GM21723 (cell line): ENCODE results near the gene WDCP.
"Not testable (repeated sequence)": the region's sequence is repeated elsewhere in the genome, so short reads cannot be mapped to it uniquely, and the experiment has no call there.

Experiments used
- ATAC-seq: cut with Tn5 transposase; IDR thresholded peaks from one replicate; pipeline ENCODE4 v1.9.1; 2021; ENCODE audit warnings: mild to moderate bottlenecking, moderate library complexity; ENCODE audit not compliant: unreplicated experiment

The WDCP gene

DNA sequence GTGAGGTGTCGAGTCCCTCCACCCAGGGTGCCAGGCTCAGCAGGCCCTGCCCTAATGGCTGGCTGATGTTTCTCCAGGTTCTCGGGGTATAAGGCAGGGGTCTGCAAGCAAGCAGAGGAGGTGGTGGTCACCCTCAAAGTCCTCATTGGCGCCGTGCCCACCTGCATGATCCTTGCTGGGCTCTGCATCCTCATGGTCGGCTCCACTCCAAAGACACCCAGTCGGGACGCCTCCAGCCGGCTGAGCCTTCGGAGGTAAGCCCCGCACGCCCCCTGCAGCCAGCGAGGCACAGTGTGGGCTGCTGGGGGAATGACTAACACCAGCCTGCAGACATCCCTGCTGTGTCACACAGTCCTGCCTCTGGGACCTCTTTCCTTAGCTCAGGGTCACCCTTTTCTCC, 23.2 kb downstream of the WDCP start:
- ATAC-seq = no peak

DNA sequence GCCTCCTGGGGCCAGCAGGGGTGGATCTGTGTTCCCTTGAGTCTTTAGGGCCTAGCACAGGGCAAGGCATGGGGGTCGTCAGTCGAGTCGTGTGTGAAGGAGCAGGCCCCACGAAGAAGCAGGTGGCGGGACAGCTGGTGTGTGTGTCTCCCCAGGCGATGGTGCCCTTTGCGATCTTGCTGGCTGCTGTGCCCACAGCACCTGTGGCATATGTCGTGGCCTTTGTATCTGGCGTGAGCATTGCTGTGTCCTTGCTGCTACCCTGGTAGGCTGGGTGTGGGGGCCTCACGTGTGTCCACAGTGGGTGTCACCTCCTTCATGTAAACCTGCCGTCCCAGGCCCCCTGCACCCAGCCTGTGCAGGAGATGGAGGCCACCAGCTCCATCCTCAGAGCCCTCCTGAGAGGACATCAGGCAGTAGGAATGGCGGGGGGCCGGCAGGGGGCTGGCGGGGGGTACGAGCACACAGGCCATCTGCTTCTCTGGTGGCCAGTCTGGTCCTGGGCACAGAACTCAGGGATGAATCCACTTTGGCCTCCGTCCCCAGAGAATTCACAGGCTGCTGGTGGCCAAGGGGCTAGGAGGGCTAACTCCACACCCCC, 24.1 kb downstream of the WDCP start:
- no peak for ATAC-seq

DNA sequence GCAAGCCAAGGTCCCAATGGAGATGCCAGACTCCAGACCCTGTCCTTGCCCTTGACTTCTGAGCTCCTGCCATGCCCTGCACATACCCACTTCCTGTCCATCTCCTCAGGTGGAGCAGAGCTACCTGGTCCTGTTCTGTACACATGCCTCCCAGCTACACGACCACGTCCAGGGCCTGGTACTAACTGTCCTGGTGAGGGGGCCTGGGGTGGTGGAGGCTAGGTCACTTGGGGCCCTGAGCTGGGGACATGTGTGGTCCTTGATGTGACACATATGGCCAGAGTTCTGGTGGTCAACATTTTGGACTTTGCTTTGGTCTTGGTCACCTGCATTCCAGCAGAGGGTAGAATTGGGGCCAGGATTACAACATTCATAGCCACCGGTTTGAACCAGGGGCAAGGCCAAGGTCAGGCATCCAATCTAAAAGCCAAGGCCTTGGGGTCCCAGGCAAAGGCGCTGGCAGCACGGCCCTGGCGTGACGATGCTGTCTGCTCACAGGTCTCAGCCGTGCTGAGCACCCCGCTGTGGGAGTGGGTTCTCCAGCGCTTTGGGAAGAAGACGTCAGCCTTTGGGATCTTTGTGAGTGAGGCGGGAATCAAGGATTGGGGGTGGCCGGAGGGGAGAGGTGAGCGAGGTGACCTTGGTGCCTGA, 24.7 kb downstream of the WDCP start:
- no peak for ATAC-seq

DNA sequence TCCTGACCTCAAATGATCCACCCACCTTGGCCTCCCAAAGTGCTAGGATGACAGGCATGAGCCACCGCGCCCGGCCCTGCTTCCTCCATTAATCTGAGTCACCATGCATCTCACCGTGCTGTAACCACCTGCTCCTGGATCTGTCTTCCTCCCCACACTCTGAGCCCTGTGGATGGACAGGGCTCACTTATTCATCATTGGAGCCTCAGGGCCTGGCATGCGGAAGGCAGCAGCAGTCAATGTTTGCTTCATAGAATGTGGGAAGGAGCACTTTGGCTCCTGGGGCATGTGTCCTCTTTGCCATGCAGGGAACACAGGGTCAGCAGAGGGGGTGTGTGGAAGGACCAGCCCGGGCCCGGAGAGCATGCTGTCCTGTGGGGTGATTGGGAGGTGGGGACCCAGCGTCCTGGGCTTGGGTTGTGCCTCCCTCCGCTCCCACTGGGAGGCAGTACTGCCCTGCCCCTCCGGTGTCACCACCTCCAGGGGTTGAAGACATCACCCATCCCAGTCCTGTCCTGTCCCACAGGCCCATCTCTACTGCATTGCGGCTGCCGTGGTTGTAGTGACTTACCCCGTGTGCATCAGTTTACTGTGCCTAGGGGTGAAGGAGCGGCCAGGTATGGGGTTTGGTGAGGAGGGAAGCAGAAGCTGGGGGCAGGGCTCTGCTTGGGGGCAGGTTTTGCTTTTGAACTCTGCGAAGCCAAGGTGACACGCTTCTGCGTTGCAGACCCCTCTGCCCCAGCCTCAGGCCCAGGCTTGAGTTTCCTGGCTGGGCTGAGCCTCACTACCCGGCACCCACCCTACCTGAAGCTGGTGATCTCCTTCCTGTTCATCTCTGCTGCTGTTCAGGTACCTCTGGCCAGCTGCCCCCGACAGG, 25.8 kb downstream of the WDCP start:
- no peak for ATAC-seq

DNA sequence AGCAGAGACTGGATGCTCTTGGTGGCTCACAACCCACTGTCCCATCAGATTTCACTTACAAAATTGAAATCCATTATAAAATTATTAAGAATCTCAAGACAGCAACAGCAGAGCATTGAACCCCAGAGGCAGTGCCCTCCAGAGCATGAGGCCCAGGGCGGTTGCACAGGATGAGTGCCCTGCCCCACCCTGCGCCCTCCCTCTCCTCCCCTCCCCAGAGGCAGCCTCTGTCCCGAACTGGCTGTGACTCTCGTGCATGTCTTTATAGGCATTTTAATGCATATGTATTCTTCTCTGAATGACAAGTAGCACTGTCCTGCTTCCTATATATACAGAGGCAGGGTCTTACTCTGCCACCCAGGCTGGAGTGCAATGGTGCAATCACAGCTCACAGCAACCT, 26.9 kb downstream of the WDCP start:
- no peak for ATAC-seq

DNA sequence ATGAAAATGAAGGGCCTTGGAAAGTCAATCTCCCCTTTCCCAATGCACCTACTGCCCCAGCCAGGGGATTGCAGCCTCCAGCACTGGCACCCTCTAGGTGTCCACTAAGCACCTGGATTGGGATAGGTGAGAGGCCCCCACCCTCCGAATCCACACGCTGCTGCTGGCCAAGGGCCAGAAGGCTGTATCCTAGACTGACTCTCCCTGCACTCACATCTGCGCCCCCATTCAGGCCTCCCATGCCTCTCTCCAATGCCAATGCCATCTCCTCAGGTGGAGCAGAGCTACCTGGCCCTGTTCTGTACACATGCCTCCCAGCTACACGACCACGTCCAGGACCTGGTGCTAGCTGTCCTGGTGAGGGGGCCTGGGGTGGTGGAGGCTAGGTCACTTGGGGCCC, 27.5 kb downstream of the WDCP start:
- no peak for ATAC-seq

DNA sequence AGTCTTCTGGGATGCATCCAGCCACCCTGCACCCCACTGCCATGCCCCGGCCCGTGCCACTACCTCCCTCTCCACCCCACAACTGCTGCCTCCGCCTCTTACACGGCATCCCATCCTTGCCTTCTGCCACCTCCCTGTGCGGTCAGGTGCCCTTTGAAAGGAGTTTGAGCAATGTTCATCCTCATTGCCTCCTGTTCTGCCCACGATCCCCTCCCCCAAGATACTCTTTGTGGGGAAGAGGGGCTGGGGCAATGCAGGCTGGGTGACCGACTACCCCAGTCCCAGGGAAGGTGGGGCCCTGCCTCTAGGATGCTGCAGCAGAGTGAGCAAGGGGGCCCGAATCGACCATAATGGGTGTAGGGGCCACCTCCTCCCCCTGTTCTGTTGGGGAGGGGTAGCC, 28.9 kb downstream of the WDCP start:
- ATAC-seq = no peak

DNA sequence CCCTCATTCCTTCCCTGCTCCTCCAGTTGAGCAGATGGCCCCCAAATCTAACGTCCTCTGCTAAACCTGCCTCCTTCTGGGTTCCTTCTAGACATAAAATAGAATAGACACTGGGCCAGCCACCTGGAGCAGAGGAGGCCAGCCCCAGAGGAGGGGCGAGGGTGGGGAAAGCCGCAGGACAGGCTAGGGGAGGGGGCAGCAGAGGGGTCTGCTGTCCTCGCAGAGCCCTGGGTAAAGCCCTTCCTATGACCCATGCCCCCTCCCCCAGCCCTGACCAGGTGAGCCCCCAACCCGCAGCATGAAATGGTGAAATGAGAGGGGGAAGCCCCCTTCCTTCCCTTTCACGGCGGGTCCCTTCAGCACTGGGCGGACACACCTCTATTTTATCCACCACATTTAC, 29.5 kb downstream of the WDCP start:
- no peak for ATAC-seq

DNA sequence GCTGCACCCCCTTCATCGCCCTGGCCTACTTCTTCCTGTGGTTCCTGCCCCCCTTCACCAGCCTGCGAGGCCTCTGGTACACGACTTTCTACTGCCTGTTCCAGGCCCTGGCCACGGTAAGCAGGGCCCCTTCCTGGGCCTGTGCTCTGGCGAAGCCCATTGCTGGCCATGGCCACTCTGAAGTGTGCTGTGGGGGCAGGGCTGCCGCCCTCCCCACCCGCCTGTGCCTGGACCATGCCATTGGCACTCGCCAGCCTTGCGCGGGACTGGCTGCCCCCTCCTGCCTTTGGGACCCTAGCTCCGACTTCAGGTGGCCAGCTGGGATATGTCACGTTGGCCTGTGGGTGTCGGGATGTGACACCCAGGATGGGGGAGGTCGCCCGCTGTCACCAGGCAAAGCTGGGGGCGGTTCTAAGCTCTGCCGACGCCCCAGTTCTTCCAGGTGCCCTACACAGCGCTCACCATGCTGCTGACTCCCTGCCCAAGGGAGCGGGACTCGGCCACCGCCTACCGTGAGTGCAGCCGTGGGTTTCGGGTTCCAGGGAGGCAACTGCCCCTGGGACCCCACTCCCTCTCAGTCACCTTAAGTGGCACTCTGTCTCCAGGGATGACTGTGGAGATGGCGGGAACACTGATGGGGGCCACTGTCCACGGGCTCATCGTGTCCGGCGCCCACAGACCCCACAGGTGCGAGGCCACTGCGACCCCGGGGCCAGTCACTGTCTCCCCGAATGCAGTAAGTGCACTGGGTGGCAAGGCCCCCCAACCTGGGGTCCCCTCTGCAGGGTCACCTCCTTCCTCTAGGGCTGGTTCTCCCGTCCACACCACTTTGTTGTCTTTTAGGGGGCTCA, 30.1 kb downstream of the WDCP start:
- ATAC-seq = no peak

DNA sequence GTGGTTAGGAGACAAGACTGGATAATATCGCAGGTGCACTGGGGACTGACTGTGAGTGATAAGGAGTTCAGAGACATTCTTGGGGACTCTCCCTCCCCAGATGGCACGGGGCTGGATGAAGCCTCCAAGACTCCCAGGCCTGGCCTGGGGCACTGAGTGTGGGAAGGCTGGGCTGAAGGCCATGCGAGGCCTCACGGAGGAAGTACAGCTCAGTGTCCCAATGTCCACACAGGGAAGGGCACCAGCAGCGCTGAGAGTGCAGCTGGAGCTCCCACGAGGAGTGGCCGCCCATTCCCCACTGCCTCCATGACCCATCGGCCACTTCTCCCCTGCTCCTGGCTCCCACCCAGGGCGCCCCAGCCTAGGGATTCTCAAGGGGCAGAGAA, 30.8 kb downstream of the WDCP start:
- no peak for ATAC-seq

DNA sequence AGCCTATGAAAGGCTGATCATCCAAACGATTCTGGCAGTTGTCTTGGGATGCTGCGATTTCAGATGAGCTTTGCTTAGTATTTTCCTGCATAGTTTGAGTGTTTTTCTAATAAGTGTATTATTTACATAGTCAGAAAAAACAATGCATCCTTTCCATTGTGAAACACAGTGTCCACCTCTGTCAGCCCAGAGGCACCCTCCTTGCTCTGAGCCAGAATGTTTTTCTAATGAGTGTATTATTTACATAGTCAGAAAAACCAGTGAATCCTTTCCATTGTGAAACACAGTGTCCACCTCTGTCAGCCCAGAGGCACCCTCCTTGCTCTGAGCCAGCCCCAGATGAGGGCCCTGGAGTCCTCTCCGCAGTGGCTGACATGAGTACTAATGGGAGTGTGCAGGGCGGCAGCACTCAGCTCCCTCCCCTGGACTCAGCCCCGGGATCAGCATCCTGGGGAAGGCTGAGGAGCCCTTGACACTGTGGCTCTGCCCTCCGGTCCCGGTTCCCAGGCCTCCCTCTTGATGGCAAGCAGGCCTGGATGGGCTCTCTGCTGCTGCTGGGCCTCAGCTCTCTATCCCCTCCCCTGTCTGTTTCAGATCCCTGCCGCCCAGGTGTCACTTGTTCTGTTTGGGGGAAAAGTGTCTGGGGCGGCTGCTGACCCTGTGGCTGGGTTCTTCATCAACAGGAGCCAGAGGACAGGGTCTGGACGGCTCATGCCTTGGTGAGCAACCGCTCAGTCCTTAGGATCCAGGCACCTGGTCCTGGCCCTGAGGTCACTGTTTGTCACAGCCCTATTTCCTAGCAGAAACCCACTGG, 31.4 kb downstream of the WDCP start:
- ATAC-seq = no peak

DNA sequence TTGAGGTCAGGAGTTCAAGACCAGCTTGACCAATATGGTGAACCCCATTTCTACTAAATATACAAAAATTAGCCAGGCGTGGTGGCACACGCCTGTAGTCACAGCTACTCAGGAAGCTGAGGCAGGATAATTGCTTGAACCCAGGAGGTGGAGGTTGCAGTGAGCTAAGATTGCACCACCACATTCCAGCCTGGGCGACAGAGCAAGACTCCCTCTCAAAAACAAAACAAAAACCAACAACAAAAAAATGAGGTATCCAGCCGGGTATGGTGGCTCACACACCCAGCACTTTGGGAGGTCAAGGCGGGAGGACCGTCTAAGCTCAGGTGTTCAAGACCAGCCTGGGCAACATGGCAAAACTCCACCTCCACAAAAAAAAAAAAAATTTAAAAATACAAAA, 32.3 kb downstream of the WDCP start:
- ATAC-seq = not testable (repeated sequence)

DNA sequence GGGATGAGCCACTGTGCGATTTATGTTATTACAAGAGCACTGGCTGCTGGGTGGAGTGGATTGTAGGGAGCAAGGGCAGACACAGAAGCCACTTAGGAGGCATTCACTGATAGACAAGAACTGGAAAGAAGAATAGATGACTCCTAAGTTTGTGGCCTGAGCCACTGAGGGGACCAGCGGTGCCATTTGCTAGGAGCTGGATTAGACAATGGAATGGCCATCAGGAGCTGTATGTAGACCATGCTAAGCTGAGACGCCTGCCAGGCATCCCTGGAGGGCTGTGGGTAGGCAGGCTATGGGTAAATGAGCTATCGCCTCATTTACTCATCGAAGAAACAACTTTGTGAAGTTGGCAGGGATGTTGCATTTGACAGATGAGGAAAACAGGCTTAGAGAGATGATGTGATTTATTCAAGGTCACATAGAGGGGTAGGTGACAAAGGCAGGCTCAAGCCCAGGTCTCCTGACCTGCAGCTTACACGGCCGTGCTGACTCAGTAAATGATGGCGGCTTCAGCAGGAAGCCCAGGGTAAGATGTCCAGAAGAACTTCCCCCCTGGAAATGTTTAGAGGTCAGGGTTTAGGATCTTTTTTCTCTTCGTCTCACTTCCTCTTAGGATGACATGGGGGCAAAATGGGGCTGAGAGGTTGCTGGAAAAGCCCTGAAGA, 34.5 kb downstream of the WDCP start:
- no peak for ATAC-seq

DNA sequence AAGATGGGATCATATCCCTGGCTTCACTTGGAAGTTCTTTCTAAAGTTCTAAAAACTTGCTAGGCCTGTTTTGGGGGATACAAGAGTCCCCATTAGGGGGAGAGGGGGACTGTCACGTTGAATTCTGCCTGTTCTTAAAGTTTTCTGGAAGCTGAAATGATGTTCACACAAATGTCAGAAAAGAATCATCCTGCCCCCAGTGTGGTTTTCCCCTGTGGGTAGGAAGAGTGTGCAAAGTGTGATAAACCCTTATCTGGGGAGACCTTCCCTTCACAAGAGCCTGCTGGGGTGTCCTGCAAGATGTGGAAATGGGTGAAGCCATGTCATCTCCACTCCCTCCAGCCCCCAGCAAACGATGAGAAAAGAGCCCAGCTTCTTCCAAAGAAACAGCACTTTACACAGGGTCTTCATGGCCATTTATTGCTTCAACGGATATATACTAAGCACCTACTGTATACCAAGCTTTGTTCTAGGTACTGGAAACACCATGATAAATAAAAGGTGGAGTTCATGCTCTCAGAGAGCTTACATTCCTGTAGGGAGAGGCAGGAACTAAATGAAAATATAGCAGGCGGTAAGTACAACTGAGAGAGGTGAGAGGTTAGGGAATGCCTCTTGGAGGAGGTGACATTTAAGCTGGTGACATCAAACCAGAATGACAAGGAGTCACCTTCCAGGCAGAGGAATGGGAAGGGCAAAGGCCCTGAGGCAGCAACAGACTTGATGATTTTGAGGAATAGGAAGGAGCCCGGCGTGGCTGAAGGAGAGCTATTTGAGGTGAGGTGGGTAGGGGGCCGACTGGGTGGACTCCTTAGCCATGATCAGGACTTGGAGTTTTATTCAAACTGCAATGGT, 35.7 kb downstream of the WDCP start:
- no peak for ATAC-seq

DNA sequence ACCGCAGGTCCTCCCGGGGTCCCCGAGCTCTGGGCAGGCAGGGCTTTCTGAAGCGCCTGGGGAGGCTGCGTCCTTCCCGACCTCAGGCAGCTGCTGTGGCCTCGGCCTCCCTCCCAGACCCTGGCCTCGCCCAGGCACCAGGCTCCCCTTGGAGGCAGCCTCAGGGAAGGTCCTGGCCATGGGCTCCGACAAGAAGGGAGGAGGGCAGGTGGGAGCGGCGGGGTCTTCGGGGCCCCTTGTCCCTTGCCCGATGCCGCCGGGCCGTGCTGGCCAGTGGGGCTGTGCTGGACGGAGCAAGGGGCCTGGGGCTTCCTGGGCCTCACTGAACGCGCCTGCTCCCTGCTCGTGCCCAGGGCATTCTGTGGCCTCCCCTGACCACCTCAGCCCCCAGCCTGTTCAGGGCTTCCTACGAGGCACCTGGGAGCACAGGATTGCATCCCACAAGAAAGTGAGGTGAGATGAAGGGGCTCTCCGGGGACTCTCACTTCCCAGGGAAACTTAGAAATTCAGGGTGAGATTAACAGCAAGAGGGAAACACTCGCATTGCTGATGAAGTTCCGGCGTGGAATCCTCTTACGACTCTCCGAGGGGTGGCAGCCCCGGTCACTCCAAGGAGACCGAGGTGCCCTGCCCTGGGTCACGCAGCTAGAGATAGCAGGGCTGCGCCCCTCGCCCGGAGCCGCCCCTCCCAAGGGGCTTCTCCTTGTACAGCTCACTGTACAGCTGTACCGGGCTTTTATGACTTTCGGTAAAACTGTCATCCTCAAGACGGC, 36.5 kb downstream of the WDCP start:
- ATAC-seq = no peak

DNA sequence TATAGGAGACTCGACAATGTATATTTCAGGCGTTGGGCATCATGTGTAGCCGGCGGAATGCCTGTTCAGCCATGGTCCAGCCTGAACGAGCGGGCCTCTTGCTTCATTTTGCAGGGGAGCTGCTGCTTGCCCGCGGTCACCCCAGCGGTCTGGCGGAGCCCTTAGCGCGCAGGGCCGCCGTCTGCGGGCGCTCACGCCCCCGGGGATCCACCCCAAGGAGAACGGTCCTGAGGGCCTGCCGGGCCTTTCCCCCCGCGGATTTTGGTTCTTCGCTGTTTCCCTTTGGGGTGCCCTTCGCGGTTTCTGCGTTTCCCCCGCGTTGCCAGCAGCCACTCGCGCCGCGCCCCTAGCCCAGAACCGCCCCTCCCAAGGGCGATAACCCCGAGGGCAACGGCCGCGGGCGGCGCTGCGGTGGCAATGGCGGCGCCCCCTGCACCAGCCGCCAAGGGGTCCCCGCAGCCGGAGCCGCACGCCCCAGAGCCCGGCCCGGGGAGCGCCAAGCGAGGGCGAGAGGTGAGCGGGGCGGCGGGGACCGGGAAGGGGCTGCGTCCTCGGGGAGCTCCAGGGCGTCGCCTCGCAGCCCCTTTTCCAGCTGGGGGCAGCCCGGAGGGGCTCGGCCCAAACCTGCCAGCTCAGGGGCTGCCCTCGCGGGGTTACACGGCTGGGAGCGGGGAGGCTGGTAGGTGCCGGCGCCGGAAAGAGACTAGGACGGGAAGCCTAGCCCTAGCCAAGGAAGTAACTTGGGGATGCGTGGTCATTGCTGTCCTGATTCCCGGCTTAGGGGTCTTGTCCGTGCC, 37.3 kb downstream of the WDCP start, which contains the start of gene MFSD2B:
MFSD2B (plus strand) TSS at position 406 of the 797 bp plus-strand sequence; CDS start at position 418, 12 bp downstream.
- no peak for ATAC-seq

DNA sequence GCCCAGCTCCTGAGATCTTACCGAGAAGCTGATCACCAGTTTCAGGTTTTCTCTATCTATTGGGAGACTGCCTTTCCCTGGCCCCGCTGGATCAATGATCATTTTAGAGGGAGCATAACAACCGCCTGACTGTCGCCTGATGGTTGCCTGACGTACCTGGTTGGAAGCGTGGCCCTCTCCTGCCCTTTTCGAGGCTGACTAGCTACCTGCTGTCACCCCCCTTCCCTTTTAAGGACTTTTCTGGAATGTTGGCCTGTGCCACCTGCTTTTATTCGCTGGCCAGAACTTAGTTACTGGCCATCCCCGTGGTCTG, 37.9 kb downstream of the WDCP start:
- no peak for ATAC-seq
